Measurements from ENCODE around the gene OAS2. TPM values are rescaled to one million over a fixed set of nuclear protein-coding genes. Genes with fewer than 3 reads are reported as not detected.

OAS2 gene
- total and polyA plus RNA-seq, 8 donors = 0.79 to 3.9 (median 1.2) TPM

- DNase-seq (peak in 3 of 6 donors; percentile 28 to 54 (median 33)), ATAC-seq (peak in 3 of 4 donors; percentile 71 to 78 (median 78)), FAIRE-seq (no peak)
- Histone ChIP-seq H3K4me3 (no peak overlapping the region), H3K9me3 (no peaks in the 10 kb centered on the region), H3K27me3 (no peaks in the 10 kb centered on the region), H3K27ac (no peak overlapping the region), H3K4me1 (no peaks in the 10 kb centered on the region), H3K36me3 (no peaks in the 10 kb centered on the region)
- intact Hi-C loops (cut with DNase I) = no loop called here
- peak; percentile 64 to 78 (median 66) for TF ChIP-seq CTCF (IDR thresholded peaks at IDR 0.05)
- WGBS, 2 donors = 4 to 21% methylated on average over 2 of the region's 2 CpGs
Observed at GRCh38 chr12:112992541-112993398, 14.5 kb downstream of the OAS2 start.

DNA sequence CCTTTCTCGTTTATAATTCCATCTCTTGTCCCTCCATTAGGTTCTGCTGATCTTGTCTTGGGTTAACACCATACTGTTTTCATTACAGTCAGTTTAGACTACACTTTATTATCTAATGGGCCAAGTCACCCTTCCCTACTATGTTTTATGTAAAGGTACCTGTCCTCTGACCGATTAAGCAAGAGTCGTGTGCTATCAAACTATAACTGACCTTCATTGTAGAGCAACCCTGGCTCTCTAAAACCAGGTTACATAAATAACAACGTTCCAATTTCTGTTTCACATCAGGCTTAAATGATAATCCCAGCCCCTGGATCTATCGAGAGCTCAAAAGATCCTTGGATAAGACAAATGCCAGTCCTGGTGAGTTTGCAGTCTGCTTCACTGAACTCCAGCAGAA is 16.7 kb downstream of the OAS2 start:
- no peaks in the 10 kb centered on the region for H3K9me3 ChIP-seq
- FAIRE-seq (no peak), ATAC-seq (no peak), DNase-seq (no peak)
- H3K36me3 ChIP-seq = no peaks in the 10 kb centered on the region
- no peak overlapping the region for H3K4me3 ChIP-seq
- intact Hi-C loops (cut with DNase I) = no loop called here
- no peaks in the 10 kb centered on the region for H3K4me1 ChIP-seq
- H3K27me3 ChIP-seq = no peaks in the 10 kb centered on the region
- TF ChIP-seq CTCF (IDR thresholded peaks at IDR 0.05) = no peak
- no peak overlapping the region for H3K27ac ChIP-seq
- WGBS, 2 donors = 41 to 53% methylated on average over 5 of the region's 5 CpGs

DNA sequence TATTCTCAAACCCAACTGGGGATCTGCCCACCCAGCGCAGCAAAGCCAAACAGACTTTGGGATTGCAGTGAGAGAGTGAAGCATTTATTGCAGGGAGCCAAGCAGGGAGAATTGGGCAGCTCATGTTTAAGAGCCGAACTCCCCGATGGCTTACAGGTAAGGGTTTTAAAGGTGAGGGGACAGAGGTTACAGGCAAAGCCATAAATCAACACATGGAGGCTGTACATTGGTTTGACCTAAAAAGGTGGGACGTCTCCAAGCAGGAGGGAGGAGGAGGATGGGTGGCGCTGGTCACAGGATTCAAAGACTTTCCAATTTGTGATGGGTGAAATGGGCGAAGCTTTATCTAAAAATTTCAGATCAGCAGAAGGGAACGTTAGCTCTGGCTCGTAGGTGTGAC is 18.2 kb downstream of the OAS2 start:
- WGBS, 2 donors = 75 to 81% methylated on average over 8 of the region's 8 CpGs
- Histone ChIP-seq H3K27ac (no peak overlapping the region), H3K36me3 (no peaks in the 10 kb centered on the region), H3K27me3 (no peaks in the 10 kb centered on the region), H3K4me1 (no peaks in the 10 kb centered on the region), H3K9me3 (no peaks in the 10 kb centered on the region), H3K4me3 (no peak overlapping the region)
- ATAC-seq (no peak), DNase-seq (no peak), FAIRE-seq (no peak)
- intact Hi-C loops (cut with DNase I) = no loop called here
- TF ChIP-seq CTCF (IDR thresholded peaks at IDR 0.05) = no peak

GRCh38 chr12:112997506-112997905 is 19.2 kb downstream of the OAS2 start:
- H3K4me1 ChIP-seq = no peaks in the 10 kb centered on the region
- WGBS, 2 donors = 85 to 92% methylated on average over 7 of the region's 7 CpGs
- ATAC-seq = no peak

More at GRCh38 chr12:112997506-112997905, 19.2 kb downstream of the OAS2 start:
- Histone ChIP-seq H3K27me3 (no peaks in the 10 kb centered on the region), H3K36me3 (no peaks in the 10 kb centered on the region), H3K27ac (no peak overlapping the region), H3K9me3 (no peaks in the 10 kb centered on the region), H3K4me3 (no peak overlapping the region)
- FAIRE-seq (no peak), DNase-seq (no peak)
- TF ChIP-seq CTCF (IDR thresholded peaks at IDR 0.05) = no peak
- intact Hi-C loops (cut with DNase I) = no loop called here

Data from pancreas (tissue), 10 donors.